Endothelial cell of umbilical vein (primary cell): ENCODE results near the gene SLC24A3. TPM values are rescaled to one million over a fixed set of nuclear protein-coding genes. Genes with fewer than 3 reads are reported as not detected.

Experiments
- BruUV-seq: library from RNA; stranded (reverse); fragments of 400-500 nt; replicated peaks from 2 replicates; lab custom pipeline; 2021; lab: Mats Ljungman, UMichigan
- CTCF ChIA-PET: fragments of 300-600, 350-600 bp; sonication (Branson Sonifier 250); formaldehyde crosslinking; loops from one replicate; lab custom pipeline; 2021; ENCODE audit warnings: antibody characterized with exemption, inconsistent platforms; lab: Charles Lee
- POLR2A ChIA-PET: fragments of 300-600, 350-600 bp; sonication (Branson Sonifier 250); formaldehyde crosslinking; loops from one replicate; lab custom pipeline; 2021; ENCODE audit warnings: antibody characterized with exemption, inconsistent platforms; lab: Charles Lee
- DNase-seq: peaks from one replicate; pipeline ENCODE4 v3.0.0-alpha.2; 2011; ENCODE audit warnings: low read depth, low spot score
- FAIRE-seq: peaks from 2 replicates; lab custom pipeline; 2011; peaks lifted over from hg19 to GRCh38; lab: Jason Lieb, UNC
- H2AFZ ChIP-seq: 2 replicates; pipeline ENCODE4 v1.6.0; 2012; ENCODE audit warnings: low read depth, low read length, control low read depth, inconsistent platforms
- H3K27ac ChIP-seq: 2 replicates; pipeline ENCODE4 v1.5.1; 2011; ENCODE audit warnings: low read depth, mild to moderate bottlenecking, control low read depth, low read length, moderate library complexity; ENCODE audit not compliant: insufficient read depth
- H3K27me3 ChIP-seq, 2 experiments: 2 replicates each; pipeline versions ENCODE4 v1.6.0 to v1.6.1; 2011; ENCODE audit warnings: low read length in 2 of 2, mixed read lengths in 1 of 2; ENCODE audit not compliant: control insufficient read depth in 2 of 2, insufficient read depth in 2 of 2
- H3K36me3 ChIP-seq, 2 experiments: 2 replicates in 1 of 2; 3 replicates in 1 of 2; pipeline ENCODE4 v1.5.1; 2011; ENCODE audit warnings: low read length in 2 of 2, mild to moderate bottlenecking in 1 of 2, moderate library complexity in 1 of 2; ENCODE audit not compliant: control insufficient read depth in 2 of 2, insufficient read depth in 2 of 2; ENCODE audit errors: extremely low read depth in 1 of 2
- H3K4me1 ChIP-seq: 3 replicates; pipeline ENCODE4 v1.5.1; 2011; ENCODE audit warnings: mild to moderate bottlenecking, low read length; ENCODE audit not compliant: control insufficient read depth, insufficient read depth; ENCODE audit errors: extremely low read depth
- H3K4me2 ChIP-seq: 2 replicates; pipeline ENCODE4 v1.6.1; 2011; ENCODE audit warnings: low read length, control low read depth, mixed read lengths; ENCODE audit not compliant: insufficient read depth
- H3K4me3 ChIP-seq, 3 experiments: fragments of 200-600 bp in 1 of 3; sonication (generic), shearing (Covaris generic) in 1 of 3; replicated peaks in 1 of 3; 2 replicates each; pipeline ENCODE4 v1.5.1; 2011 to 2016; ENCODE audit warnings: control low read depth in 3 of 3, low read length in 3 of 3, mild to moderate bottlenecking in 2 of 3, inconsistent platforms in 1 of 3, low read depth in 1 of 3, moderate library complexity in 1 of 3; ENCODE audit not compliant: insufficient read depth in 1 of 3
- H3K79me2 ChIP-seq: 2 replicates; pipeline ENCODE4 v1.6.0; 2012; ENCODE audit warnings: low read length, inconsistent platforms; ENCODE audit not compliant: control insufficient read depth, insufficient read depth
- H3K9ac ChIP-seq: replicated peaks from 2 replicates; pipeline ENCODE3; 2011; ENCODE audit warnings: low read length, control low read depth; ENCODE audit not compliant: insufficient read depth; ENCODE audit errors: extremely low read depth
- H3K9me1 ChIP-seq: replicated peaks from 3 replicates; pipeline ENCODE4 v1.6.0; 2011; ENCODE audit warnings: mild to moderate bottlenecking, low read length; ENCODE audit not compliant: control insufficient read depth, insufficient read depth; ENCODE audit errors: extremely low read depth
- H3K9me3 ChIP-seq: replicated peaks from 2 replicates; pipeline ENCODE4 v1.5.1; 2012; ENCODE audit warnings: low read length, inconsistent platforms; ENCODE audit not compliant: control insufficient read depth, insufficient read depth
- H4K20me1 ChIP-seq: replicated peaks from 2 replicates; pipeline ENCODE3; 2011; ENCODE audit warnings: mild to moderate bottlenecking, low read length; ENCODE audit not compliant: control insufficient read depth, insufficient read depth; ENCODE audit errors: extremely low read depth
- EZH2 ChIP-seq: IDR thresholded peaks from 2 replicates; pipeline ENCODE4 v1.6.1; 2012; ENCODE audit warnings: borderline replicate concordance, low read depth, mild to moderate bottlenecking, moderate library complexity, low read length, inconsistent platforms; ENCODE audit not compliant: severe bottlenecking
- FOS ChIP-seq: IDR thresholded peaks from 2 replicates; pipeline ENCODE4 v1.6.1; 2011; ENCODE audit warnings: mild to moderate bottlenecking, low read length, moderate library complexity, borderline replicate concordance; ENCODE audit not compliant: insufficient read depth
- JUN ChIP-seq: IDR thresholded peaks from 2 replicates; pipeline ENCODE4 v1.6.1; 2011; ENCODE audit warnings: borderline replicate concordance, low read depth; ENCODE audit not compliant: insufficient read length, insufficient read depth
- MYC ChIP-seq: IDR thresholded peaks from one replicate; pipeline ENCODE4 v1.6.1; 2011; ENCODE audit warnings: mild to moderate bottlenecking, low read depth, low read length
- POLR2AphosphoS5 ChIP-seq: IDR thresholded peaks from 2 replicates; pipeline ENCODE4 v1.6.1; 2012; ENCODE audit warnings: low read depth, mild to moderate bottlenecking, control low read depth, low read length, moderate library complexity; ENCODE audit not compliant: insufficient read depth
- dilution Hi-C: fragments of 300-500 bp; cut with MboI; formaldehyde crosslinking; loops from one replicate; pipeline ENCODE4 v1.15.0; 2019; ENCODE audit warnings: low sequenced_read_pairs; ENCODE audit not compliant: extremely low pct_ligation_motif_present
- intact Hi-C: fragments of 100-400 bp; cut with micrococcal nuclease; formaldehyde crosslinking; loops from one replicate; pipeline ENCODE4 v1.10.0; 2022
- polyA plus RNA-seq, 4 experiments: library from polyadenylated mRNA; depleted of rRNA in 3 of 4; stranded (reverse) in 3 of 4; unstranded in 1 of 4; fragments of >200 nt; gene quantifications; 2 replicates each; pipeline versions ENCODE4 v1.2.1 to v1.2.3, GENCODE V29; 2011 to 2012; ENCODE audit warnings: missing spikeins in 1 of 4
- total RNA-seq: library from RNA; stranded (reverse); gene quantifications from 2 replicates; pipeline ENCODE4 v1.2.3, GENCODE V29; 2021
- TF ChIP-seq, protein P1 (sequence below): IDR thresholded peaks from 2 replicates; pipeline ENCODE4 v1.6.1; 2011; ENCODE audit not compliant: insufficient read depth, insufficient read length
- TF ChIP-seq, protein P2 (sequence below), 2 donors: IDR thresholded peaks; 1 replicate in 1 of 2; 2 replicates in 1 of 2; pipeline ENCODE4 v1.5.1; 2011; ENCODE audit warnings: low read length in 2 of 2, mild to moderate bottlenecking in 2 of 2, moderate library complexity in 2 of 2, control low read depth in 1 of 2, inconsistent platforms in 1 of 2, low read depth in 1 of 2; ENCODE audit not compliant: insufficient read depth in 1 of 2; ENCODE audit errors: extremely low read depth in 1 of 2

SLC24A3 gene
- total and polyA plus RNA-seq, 2 donors (not counting 3 experiments of a cell fraction or from before 2014, with no cell fraction given): not detected

DNA sequence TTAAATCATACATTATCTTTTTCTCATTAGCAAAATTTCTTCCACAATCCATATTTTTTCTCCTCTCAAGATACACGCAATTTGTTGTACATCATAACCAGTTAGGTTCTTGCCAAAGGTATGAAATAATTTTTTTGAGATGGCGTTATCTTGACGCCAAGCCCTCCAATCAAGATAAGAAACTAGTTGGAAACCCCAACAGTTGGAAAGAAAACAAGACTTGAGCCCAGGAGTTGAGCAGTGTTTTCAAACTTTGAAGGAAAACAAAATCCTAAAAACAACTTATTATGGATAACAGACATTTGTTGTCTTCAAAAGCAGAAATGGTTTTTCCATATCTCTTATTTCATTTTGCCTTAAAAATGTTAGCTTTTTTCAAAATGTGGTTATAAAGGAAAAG, 184.8 kb downstream of the SLC24A3 start:
- H2AFZ ChIP-seq: no peak overlapping the region
- H3K4me3 ChIP-seq: no peak overlapping the region
- H3K27me3 ChIP-seq: no peaks in the 10 kb centered on the region
- TF ChIP-seq EZH2 (no peak), POLR2AphosphoS5 (no peak), FOS (no peak), MYC (no peak), JUN (no peak)
- TF ChIP-seq, protein P1, sequence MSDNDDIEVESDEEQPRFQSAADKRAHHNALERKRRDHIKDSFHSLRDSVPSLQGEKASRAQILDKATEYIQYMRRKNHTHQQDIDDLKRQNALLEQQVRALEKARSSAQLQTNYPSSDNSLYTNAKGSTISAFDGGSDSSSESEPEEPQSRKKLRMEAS: no peak
- TF ChIP-seq, protein P2, sequence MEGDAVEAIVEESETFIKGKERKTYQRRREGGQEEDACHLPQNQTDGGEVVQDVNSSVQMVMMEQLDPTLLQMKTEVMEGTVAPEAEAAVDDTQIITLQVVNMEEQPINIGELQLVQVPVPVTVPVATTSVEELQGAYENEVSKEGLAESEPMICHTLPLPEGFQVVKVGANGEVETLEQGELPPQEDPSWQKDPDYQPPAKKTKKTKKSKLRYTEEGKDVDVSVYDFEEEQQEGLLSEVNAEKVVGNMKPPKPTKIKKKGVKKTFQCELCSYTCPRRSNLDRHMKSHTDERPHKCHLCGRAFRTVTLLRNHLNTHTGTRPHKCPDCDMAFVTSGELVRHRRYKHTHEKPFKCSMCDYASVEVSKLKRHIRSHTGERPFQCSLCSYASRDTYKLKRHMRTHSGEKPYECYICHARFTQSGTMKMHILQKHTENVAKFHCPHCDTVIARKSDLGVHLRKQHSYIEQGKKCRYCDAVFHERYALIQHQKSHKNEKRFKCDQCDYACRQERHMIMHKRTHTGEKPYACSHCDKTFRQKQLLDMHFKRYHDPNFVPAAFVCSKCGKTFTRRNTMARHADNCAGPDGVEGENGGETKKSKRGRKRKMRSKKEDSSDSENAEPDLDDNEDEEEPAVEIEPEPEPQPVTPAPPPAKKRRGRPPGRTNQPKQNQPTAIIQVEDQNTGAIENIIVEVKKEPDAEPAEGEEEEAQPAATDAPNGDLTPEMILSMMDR (IDR thresholded peaks at IDR 0.05; ENCODE audit: extremely low read depth in 1 of 2, insufficient read depth in 1 of 2, low read depth in 1 of 2, low read length in 2 of 2): no peak
- dilution Hi-C loops (no loop called here), intact Hi-C loops (no loop called here)
- no peak for FAIRE-seq
- H3K36me3 ChIP-seq: no peaks in the 10 kb centered on the region
- no peaks in the 10 kb centered on the region for H3K4me1 ChIP-seq
- H3K9me3 ChIP-seq: peaks cover 2% of the 10 kb centered on the region
- DNase-seq: no peak
- no TSS peak for BruUV-seq
- no peaks in the 10 kb centered on the region for H3K9me1 ChIP-seq
- H3K79me2 ChIP-seq: no peaks in the 10 kb centered on the region
- H3K27ac ChIP-seq: no peak overlapping the region
- CTCF ChIA-PET: no interaction called here
- no peak overlapping the region for H3K4me2 ChIP-seq
- POLR2A ChIA-PET: no interaction called here
- H4K20me1 ChIP-seq: no peaks in the 10 kb centered on the region
- H3K9ac ChIP-seq: no peak overlapping the region
